GM12872 (cell line): ENCODE measurements around the gene REELD1.

Experiments used
- TF ChIP-seq, protein P1 (sequence below): IDR thresholded peaks from 3 replicates; pipeline ENCODE4 v1.5.1; 2011; ENCODE audit warnings: low read depth, mild to moderate bottlenecking, low read length, moderate library complexity; ENCODE audit not compliant: insufficient read depth

REELD1 gene

DNA sequence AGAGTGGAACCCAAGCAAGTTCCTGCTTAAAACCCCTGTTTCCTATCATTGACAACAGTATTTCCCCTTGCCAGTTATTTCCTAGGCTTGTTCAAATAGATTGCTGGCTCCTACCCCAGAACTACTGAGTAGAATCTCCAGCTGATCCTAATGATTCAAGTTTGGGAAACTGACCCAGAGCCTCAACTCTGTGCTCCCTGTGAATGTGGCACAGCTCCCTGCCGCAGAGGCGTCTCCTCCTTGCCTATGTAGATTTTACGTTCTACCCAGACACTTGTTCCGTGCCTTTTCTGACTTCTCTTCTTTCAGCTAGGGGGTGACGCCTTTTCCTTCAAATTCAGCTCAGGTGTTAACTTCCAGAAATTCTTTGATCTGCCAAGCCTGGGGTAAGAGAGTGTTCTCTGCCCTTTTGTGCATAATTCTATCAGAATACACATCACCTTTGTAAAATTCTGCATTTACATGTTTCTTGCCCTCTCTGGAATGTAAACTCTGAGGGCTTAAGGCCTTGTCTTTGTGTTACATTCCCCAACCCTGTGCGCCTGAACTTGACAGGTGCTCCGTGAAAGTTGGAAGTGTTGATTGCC is 34.5 kb upstream of the REELD1 start:
- TF ChIP-seq, protein P1, sequence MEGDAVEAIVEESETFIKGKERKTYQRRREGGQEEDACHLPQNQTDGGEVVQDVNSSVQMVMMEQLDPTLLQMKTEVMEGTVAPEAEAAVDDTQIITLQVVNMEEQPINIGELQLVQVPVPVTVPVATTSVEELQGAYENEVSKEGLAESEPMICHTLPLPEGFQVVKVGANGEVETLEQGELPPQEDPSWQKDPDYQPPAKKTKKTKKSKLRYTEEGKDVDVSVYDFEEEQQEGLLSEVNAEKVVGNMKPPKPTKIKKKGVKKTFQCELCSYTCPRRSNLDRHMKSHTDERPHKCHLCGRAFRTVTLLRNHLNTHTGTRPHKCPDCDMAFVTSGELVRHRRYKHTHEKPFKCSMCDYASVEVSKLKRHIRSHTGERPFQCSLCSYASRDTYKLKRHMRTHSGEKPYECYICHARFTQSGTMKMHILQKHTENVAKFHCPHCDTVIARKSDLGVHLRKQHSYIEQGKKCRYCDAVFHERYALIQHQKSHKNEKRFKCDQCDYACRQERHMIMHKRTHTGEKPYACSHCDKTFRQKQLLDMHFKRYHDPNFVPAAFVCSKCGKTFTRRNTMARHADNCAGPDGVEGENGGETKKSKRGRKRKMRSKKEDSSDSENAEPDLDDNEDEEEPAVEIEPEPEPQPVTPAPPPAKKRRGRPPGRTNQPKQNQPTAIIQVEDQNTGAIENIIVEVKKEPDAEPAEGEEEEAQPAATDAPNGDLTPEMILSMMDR: no peak

DNA sequence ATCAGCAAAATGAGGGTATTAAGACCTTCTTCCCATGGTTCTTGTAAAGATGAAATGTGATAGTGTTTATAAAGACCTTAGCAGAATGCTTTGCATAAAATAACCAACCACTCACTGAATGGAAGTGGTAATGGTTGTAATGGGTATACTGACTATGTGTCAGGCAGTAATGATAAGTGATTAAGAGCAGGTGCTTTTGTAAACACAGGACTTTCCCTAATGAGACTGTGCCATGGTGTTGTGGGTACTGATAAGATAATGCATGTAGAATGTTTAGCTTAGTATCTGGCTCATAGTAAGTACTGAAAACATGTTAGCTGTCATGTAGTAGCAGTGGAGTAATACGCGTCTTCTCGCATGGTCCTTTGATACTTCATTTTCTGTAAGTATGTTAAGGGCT is 31.9 kb upstream of the REELD1 start:
- TF ChIP-seq, protein P1: no peak

DNA sequence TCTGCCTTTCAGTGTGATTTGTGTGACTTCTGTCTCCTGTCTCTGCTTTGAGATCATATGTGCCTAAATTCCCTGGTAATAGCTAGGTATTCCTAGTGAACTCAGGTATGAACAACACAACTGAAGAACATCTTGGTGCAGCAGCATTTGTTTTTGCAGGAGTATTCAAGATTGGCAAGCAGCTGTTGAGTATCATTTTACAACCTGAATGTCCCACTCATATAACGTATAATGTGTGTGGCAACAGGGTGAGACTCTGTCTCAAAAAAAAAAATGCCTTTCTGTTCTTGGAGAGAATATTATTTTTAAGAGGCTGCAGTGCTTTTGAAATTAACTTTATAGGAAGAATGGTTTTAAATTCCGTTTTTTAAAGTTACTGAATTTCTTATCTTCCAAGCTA is 31.1 kb upstream of the REELD1 start:
- TF ChIP-seq, protein P1: no peak

DNA sequence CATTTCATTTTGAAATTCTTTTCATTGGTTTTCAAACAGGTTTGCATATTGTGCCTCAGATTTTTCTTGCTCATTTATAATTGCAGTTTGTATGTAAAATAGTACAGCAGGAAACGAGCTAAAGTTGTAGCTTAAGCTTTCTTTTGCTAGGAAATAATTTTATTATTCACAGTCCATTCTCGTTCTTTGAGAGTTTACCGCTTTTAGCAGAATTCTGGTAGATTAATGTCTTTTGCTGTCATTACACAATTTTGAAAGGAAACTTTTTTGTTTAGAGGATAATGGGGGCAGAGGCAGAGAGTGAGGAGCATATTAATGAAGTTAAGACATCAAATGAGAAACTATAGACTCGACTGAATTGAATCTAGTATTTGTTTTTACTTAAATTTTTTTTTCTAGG is 28.3 kb upstream of the REELD1 start:
- TF ChIP-seq, protein P1: no peak

DNA sequence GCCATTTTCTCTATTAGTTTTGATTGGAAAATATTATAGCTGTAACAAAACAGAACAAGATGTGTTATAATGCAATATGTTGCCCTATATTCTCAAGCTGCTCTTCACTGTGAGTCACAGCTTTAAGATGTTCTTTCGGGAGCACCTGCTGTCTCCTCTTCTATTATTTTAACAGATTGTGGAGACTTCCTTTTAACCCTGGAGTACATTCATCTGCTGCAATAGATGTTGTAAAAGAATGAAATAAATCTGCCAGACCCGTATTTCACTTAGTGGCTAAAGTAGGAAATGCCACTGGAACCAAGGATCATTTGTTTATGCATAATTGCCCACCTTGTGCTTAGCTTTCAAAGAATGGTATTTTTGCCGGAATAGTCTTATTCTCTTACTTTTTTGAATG is 27.7 kb upstream of the REELD1 start:
- TF ChIP-seq, protein P1: no peak

- TF ChIP-seq, protein P1: no peak
These were observed 23.9 kb upstream of the REELD1 start for GRCh38 chr4:146190456-146190855.

GRCh38 chr4:146191766-146192458 is 22.4 kb upstream of the REELD1 start:
- TF ChIP-seq, protein P1: no peak
